ENCODE measurements around the gene CHD6.

CHD6 gene

DNA sequence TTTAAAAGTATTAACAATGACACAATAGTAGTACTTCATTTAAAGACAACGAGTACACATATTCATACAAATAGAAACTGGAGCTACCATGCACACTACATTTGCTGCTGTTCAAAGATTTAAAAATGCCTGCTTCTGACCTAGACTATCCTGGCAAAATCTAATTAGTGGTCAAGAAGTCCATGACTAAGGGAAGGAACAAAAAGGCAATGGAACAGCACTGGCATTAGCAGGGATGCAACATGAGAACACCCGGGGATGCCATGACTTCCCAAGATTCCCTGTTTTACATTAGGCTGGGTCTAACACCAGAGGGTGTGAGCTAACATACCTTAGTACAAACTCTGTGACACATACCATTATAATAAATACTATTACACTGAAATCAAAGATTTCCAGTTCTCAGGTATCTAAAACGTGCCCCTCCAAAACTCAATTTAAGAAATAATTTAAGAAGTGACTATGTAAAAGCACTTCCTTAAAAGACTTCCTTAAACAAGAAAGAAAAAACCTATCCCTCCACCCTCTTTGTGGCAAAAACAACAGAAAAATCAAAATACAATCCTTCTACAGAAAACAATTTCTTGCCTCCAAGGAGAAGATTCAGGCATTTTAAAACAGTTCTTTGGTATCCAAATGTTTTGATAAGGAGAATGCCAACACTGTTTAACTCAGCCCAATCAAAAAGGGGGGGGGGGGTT is 25.5 kb downstream of the CHD6 start:
- no peak overlapping the region for H3K4me3 ChIP-seq
- DNase-seq (ENCODE audit: low spot score) = no peak
- TF ChIP-seq, protein P1, sequence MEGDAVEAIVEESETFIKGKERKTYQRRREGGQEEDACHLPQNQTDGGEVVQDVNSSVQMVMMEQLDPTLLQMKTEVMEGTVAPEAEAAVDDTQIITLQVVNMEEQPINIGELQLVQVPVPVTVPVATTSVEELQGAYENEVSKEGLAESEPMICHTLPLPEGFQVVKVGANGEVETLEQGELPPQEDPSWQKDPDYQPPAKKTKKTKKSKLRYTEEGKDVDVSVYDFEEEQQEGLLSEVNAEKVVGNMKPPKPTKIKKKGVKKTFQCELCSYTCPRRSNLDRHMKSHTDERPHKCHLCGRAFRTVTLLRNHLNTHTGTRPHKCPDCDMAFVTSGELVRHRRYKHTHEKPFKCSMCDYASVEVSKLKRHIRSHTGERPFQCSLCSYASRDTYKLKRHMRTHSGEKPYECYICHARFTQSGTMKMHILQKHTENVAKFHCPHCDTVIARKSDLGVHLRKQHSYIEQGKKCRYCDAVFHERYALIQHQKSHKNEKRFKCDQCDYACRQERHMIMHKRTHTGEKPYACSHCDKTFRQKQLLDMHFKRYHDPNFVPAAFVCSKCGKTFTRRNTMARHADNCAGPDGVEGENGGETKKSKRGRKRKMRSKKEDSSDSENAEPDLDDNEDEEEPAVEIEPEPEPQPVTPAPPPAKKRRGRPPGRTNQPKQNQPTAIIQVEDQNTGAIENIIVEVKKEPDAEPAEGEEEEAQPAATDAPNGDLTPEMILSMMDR (IDR thresholded peaks at IDR 0.05) = no peak
- no peak overlapping the region for H3K27ac ChIP-seq

DNA sequence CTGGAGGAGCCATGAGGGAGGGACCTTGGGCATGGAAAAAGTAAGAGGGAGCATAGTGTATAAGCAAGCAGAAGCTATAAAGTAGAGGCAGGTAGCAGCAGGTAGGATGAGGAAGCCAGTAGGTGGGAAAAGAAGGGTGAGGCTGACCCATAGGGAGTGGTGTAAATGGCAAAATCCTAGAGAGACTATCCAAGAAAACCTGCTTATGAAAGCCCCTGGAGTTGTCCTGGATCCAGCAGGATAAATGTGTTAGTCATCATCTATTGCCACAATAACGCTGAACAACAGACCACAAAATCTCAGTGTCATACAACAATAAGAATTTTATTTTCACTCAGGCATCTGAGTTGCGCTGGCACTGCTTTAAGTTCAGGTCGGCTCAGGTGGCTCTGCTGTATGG is 30.2 kb downstream of the CHD6 start:
- no peak overlapping the region for H3K4me3 ChIP-seq
- DNase-seq (ENCODE audit: low spot score) = no peak
- TF ChIP-seq, protein P1 (IDR thresholded peaks at IDR 0.05) = no peak
- H3K27ac ChIP-seq = no peak overlapping the region

DNA sequence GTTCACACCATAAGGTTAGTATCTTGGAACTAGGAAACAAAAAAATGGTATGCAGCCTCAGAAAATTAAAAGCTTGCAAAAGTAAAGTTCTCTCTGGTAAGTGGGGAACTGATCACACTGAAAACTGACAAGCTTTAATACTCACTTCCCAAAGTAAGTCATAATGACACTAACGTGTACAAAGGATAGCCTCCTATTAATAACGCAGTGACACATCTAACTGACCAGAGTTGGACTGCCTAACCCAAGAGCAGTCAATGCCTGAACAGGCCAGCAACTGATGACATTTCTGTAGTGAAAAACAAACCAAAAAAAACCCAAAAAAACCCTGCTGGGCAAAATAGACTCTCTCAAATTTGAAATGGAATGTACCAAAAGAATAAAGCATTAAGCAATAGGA is 30.7 kb downstream of the CHD6 start:
- TF ChIP-seq, protein P1 (IDR thresholded peaks at IDR 0.05) = no peak
- no peak overlapping the region for H3K4me3 ChIP-seq
- no peak for DNase-seq (ENCODE audit: low spot score)
- no peak overlapping the region for H3K27ac ChIP-seq

DNA sequence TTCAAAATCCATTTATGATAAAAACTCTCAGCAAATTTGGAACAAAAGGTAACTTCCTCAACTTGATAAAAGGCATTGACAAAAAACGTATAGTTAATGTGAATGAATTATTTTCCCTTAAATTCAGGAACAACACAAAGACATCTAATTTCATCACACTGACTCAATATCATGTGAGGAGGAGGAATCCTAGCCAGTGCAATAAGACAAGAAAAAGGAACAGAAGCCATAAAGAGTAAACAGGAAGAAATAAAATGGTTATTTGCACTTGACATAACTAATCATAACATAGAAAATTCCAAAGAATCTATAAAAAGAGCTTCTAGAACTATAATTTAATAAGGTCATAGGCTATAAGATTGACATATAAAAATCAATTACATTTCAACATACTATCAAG is 31.4 kb downstream of the CHD6 start:
- Histone ChIP-seq H3K4me3 (no peak overlapping the region), H3K27ac (no peak overlapping the region)
- no peak for DNase-seq (ENCODE audit: low spot score)
- TF ChIP-seq, protein P1 (IDR thresholded peaks at IDR 0.05) = no peak

DNA sequence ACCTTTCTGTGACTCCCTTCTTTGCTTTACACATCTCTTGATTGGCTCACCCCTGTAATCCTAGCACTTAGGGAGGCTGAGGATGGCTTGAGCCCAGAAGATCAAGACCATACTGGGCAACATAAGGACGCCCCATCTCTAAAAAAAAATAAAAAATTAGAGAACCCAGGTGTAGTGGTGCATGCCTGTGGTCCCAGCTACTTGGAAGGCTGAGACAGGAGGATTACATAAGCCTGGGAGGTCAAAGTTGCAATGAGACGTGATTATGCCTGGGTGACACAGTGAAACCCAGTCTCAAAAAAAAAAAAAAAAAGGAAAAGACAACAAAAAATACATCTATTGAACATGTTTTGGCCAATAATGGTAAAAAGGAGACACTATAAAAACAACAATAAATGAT is 37.8 kb downstream of the CHD6 start:
- Histone ChIP-seq H3K4me3 (no peak overlapping the region), H3K27ac (no peak overlapping the region)
- TF ChIP-seq, protein P1 (IDR thresholded peaks at IDR 0.05) = no peak
- DNase-seq (ENCODE audit: low spot score) = no peak

DNA sequence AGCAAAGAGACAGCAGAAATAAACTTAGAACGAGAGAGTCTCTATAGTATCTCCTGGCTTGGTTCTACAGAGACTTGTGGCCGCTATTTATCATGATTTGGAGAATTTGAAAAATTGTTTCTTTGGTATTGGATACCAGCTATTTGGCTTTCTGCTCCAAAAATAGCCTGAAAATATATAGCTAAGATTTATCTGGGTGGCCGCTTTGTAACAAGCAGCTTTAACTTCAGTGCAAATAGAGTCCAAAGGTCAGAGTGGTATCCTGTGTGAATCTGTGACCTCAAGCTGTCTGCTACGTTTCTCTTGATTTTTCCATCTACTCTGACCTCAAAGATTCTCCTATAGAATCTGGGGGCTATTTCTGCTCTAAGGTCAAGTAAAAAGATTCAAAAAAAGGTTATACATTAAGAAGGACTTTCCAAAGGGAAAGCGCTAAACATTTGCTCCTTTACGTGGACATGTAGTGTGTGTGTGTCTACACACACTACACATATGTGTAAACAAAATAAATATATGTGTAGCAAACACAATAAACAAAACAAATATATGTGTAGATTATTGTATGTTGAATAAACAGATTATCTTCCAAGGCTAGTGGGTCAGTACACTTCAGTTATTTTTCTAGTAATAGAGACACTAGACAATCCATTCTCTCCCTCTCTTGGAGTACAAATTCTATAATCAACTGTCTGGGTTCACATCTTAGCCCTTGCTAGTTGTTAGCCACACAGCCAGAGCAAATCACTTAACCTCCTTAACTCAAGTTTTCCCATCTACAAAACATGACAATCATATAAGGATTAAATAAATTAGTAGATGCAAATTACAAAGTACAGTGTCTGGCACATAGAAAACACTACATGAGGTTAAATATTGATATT is 40.8 kb downstream of the CHD6 start:
- TF ChIP-seq, protein P1 (IDR thresholded peaks at IDR 0.05) = no peak
- no peak for DNase-seq (ENCODE audit: low spot score)
- no peak overlapping the region for H3K27ac ChIP-seq
- H3K4me3 ChIP-seq = no peak overlapping the region
